ENCODE data around the gene HEATR9. TPM values are rescaled to one million over a fixed set of nuclear protein-coding genes. Genes with fewer than 3 reads are reported as not detected.

HEATR9 gene
- total and polyA plus RNA-seq, 3 experiments from 2014 or later: 0.55 to 2.6 (median 2.3) TPM

DNA sequence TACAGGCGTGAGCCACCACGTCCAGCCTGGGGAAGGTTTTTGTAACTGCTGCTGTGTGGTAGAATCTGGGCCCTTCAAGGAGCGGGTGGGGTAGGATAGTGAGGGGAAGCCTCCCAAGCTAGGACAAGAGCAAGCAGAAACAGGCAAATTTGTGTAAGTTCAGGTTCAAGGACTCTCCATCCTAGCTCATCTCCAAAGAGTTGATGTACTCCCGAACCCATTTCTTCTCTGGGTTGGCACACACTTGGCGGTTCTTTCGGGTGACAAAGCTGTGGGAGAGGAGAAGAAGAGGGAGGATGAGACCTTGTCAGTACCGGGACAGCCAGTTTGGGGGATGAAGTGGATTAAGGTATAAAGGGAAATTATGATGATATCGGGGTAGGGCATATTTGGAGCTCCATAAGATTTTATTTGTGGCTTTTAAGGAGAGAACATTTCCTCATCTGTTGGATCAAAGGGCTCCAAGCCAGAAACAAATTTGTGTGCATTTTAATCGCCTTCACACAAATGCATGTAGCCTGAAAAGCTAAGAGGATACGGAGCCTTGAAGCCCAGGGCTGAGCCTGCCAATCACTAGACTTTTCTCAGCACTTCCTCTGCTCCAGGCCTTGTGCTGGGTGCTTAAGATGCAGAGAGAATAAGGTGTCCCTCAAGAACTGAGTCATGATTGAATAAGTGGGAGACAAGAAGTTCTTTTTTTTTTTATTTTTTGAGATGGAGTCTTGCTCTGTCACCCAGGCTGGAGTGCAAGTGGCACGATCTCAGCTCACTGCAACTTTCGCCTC lies 3.7 kb upstream of the HEATR9 start:
- no peaks in the 10 kb centered on the region for H3K9me3 Mint-ChIP-seq
- H3K9me3 ChIP-seq (ENCODE audit: low read length): no peaks in the 10 kb centered on the region
- H3K36me3 Mint-ChIP-seq: peaks cover 40 to 76% (median 42%) of the 10 kb centered on the region in 3 donors
- H3K4me1 Mint-ChIP-seq: peaks cover 65 to 83% (median 72%) of the 10 kb centered on the region in 3 donors
- no peaks in the 10 kb centered on the region for H3K27me3 Mint-ChIP-seq
- H3K36me3 ChIP-seq (ENCODE audit: insufficient read depth, low read length): peaks cover 4% of the 10 kb centered on the region
- H3K4me1 ChIP-seq (ENCODE audit: insufficient read depth, low read length): peaks cover 34% of the 10 kb centered on the region
- no peak overlapping the region for H3K27ac ChIP-seq (ENCODE audit: low read depth, low read length)
- CTCF ChIA-PET: interaction anchor here (0.9 to 15.3 kb wide), 16 partner anchors 8 to 97 kb away, joined by 3 to 144 read pairs (median 4); partner anchors contain the start of gene CCL5
- H3K27ac Mint-ChIP-seq: peak overlapping the region; percentile 35 to 93 (median 66)
- POLR2A ChIA-PET: interaction anchor here (0.5 to 1.9 kb wide), 8 partner anchors 8 to 109 kb away, joined by 3 to 14 read pairs (median 6); partner anchors contain the start of gene CCL5
- DNase-seq: no peak
- H3K4me3 ChIP-seq (ENCODE audit: low read length): no peak overlapping the region
- H3K27me3 ChIP-seq (ENCODE audit: insufficient read depth, low read length, poor library complexity, severe bottlenecking): no peaks in the 10 kb centered on the region
- peak overlapping the region in 5 of 7 donors; percentile 21 to 51 (median 27) for H3K4me3 Mint-ChIP-seq

- Mint-ChIP-seq H3K9me3 (no peaks in the 10 kb centered on the region), H3K36me3 (peaks cover 30 to 69% (median 33%) of the 10 kb centered on the region in 3 donors), H3K27me3 (no peaks in the 10 kb centered on the region), H3K4me1 (peaks cover 59 to 82% (median 66%) of the 10 kb centered on the region in 3 donors), H3K27ac (peak overlapping the region; percentile 42 to 95 (median 76)), H3K4me3 (peak overlapping the region in 4 of 7 donors; percentile 7 to 71 (median 40))
- no peaks in the 10 kb centered on the region for H3K27me3 ChIP-seq (ENCODE audit: insufficient read depth, low read length, poor library complexity, severe bottlenecking)
- POLR2A ChIA-PET: interaction anchor here (0.7 to 1.9 kb wide), 15 partner anchors 9 to 203 kb away, joined by 3 to 14 read pairs (median 4); partner anchors contain the start of genes CCL5, RDM1 and TAF15
- peak in 3 of 5 donors; percentile 34 to 65 (median 41) for DNase-seq
- no peak overlapping the region for H3K27ac ChIP-seq (ENCODE audit: low read depth, low read length)
- no peaks in the 10 kb centered on the region for H3K9me3 ChIP-seq (ENCODE audit: low read length)
- peaks cover 4% of the 10 kb centered on the region for H3K36me3 ChIP-seq (ENCODE audit: insufficient read depth, low read length)
- H3K4me1 ChIP-seq (ENCODE audit: insufficient read depth, low read length): peaks cover 27% of the 10 kb centered on the region
- CTCF ChIA-PET: interaction anchor here (0.6 to 15.3 kb wide), 20 partner anchors 9 to 278 kb away, joined by 3 to 144 read pairs (median 4); partner anchors contain the start of genes CCL5 and TAF15
- no peak overlapping the region for H3K4me3 ChIP-seq (ENCODE audit: low read length)
Observed at GRCh38 chr17:35870906-35871819, 2.5 kb upstream of the HEATR9 start.

DNA sequence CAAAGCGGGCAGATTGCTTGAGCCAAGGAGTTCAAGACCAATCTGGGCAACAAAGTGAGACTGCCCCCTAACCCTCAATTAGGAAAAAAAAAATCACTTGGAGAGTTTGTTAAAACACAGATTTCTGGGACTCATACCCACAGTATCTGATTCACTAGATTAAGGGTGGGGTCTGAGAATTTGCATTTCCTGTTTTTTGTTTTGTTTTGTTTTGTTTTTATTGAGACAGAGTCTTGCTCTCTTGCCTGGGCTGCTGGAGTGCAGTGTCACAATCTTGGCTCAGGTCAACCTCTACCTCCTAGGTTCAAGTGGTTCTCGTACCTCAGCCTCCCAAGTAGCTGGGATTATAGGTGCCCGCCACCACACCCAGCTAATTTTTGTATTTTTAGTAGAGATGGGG lies 1.1 kb downstream of the HEATR9 start:
- H3K4me3 Mint-ChIP-seq: no peak overlapping the region
- Histone ChIP-seq H3K27ac (ENCODE audit: low read depth, low read length) (no peak overlapping the region), H3K36me3 (ENCODE audit: insufficient read depth, low read length) (peaks cover 4% of the 10 kb centered on the region), H3K9me3 (ENCODE audit: low read length) (no peaks in the 10 kb centered on the region), H3K27me3 (ENCODE audit: insufficient read depth, low read length, poor library complexity, severe bottlenecking) (no peaks in the 10 kb centered on the region), H3K4me1 (ENCODE audit: insufficient read depth, low read length) (peaks cover 10% of the 10 kb centered on the region), H3K4me3 (ENCODE audit: low read length) (no peak overlapping the region)
- no peaks in the 10 kb centered on the region for H3K9me3 Mint-ChIP-seq
- H3K27me3 Mint-ChIP-seq: no peaks in the 10 kb centered on the region
- H3K36me3 Mint-ChIP-seq: peaks cover 19 to 71% (median 20%) of the 10 kb centered on the region in 3 donors
- H3K27ac Mint-ChIP-seq: peak overlapping the region in 2 of 8 donors; percentile 52 to 74
- POLR2A ChIA-PET: no interaction called here
- CTCF ChIA-PET: interaction anchor here (1.2 to 1.5 kb wide), 2 partner anchors 9 to 12 kb away, joined by 3 read pairs; partner anchors contain the start of gene CCL5
- DNase-seq: no peak
- peaks cover 46 to 72% (median 59%) of the 10 kb centered on the region in 3 donors for H3K4me1 Mint-ChIP-seq

- ChIA-PET POLR2A (interaction anchor here (0.5 to 1.2 kb wide), 6 partner anchors 10 to 57 kb away, joined by 3 to 7 read pairs (median 3); partner anchors contain the start of gene TAF15), CTCF (interaction anchor here (1.0 to 1.5 kb wide), 3 partner anchors 10 to 17 kb away, joined by 3 to 4 read pairs (median 4); no protein-coding TSS in a partner anchor)
- Histone ChIP-seq H3K4me3 (ENCODE audit: low read length) (no peak overlapping the region), H3K27ac (ENCODE audit: low read depth, low read length) (no peak overlapping the region), H3K9me3 (ENCODE audit: low read length) (no peaks in the 10 kb centered on the region), H3K4me1 (ENCODE audit: insufficient read depth, low read length) (peaks cover 8% of the 10 kb centered on the region), H3K27me3 (ENCODE audit: insufficient read depth, low read length, poor library complexity, severe bottlenecking) (no peaks in the 10 kb centered on the region), H3K36me3 (ENCODE audit: insufficient read depth, low read length) (peaks cover 4% of the 10 kb centered on the region)
- peaks cover 14 to 66% (median 16%) of the 10 kb centered on the region in 3 donors for H3K36me3 Mint-ChIP-seq
- no peak overlapping the region for H3K4me3 Mint-ChIP-seq
- H3K4me1 Mint-ChIP-seq: peaks cover 40 to 63% (median 51%) of the 10 kb centered on the region in 3 donors
- DNase-seq: no peak
- no peaks in the 10 kb centered on the region for H3K27me3 Mint-ChIP-seq
- peak overlapping the region in 3 of 8 donors; percentile 7 to 56 (median 48) for H3K27ac Mint-ChIP-seq
- no peaks in the 10 kb centered on the region for H3K9me3 Mint-ChIP-seq
Observed at GRCh38 chr17:35866341-35866950, 2.2 kb downstream of the HEATR9 start.

DNA sequence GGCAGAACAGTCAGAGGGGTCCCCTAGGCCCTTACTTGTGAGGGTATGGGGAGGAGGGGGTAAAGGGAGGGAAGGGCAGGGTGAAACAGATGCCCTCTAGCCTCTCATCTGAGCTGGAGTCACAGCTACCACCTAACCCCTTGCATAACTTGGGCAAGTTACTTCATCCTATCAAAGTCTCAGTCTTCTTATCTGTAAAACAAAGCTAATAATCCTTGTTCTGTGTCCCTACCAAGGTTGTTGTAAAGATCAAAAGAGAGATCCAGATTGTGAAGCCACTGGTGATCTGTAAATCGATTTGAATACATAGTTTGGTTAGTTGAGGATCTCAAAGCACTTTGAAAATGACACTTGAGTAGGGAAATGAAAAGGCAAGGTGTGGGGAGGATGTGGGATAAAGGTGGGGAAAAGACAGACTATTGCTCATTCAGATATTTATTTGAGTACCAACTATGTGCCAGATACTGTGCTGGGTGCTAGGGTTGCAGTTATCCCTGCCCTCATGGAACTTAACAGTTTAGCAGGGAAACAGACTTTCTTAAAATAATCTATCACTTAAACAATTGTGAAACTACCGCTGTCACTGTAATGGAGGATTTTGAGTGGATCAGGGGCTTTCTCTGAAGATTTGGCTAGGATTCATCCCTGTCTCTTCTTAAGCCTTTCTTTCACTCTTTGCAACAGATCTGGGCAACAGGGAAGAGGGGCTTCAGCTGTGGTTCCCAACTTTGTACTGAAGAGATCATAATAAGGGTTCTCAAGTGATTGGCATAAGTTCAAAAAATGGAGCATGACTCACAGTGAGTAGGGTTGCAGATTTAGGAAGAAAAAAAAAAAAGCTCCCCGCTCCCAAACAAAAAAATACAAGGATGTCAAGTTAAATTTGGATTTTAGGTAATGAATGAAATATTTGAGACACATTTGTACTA lies 3.0 kb downstream of the HEATR9 start:
- H3K9me3 Mint-ChIP-seq: no peaks in the 10 kb centered on the region
- Histone ChIP-seq H3K4me3 (ENCODE audit: low read length) (no peak overlapping the region), H3K9me3 (ENCODE audit: low read length) (no peaks in the 10 kb centered on the region), H3K4me1 (ENCODE audit: insufficient read depth, low read length) (peaks cover under 1% of the 10 kb centered on the region), H3K36me3 (ENCODE audit: insufficient read depth, low read length) (peaks cover under 1% of the 10 kb centered on the region), H3K27ac (ENCODE audit: low read depth, low read length) (no peak overlapping the region), H3K27me3 (ENCODE audit: insufficient read depth, low read length, poor library complexity, severe bottlenecking) (no peaks in the 10 kb centered on the region)
- ChIA-PET CTCF (interaction anchor here (1.0 to 2.7 kb wide), 4 partner anchors 9 to 283 kb away, joined by 3 to 10 read pairs (median 4); no protein-coding TSS in a partner anchor), POLR2A (interaction anchor here (0.5 to 1.5 kb wide), 7 partner anchors 11 to 59 kb away, joined by 3 to 7 read pairs (median 3); partner anchors contain the start of genes CCL5 and TAF15)
- peaks cover 33 to 56% (median 43%) of the 10 kb centered on the region in 3 donors for H3K4me1 Mint-ChIP-seq
- peaks cover 7 to 61% (median 11%) of the 10 kb centered on the region in 3 donors for H3K36me3 Mint-ChIP-seq
- DNase-seq: no peak
- peak overlapping the region in 7 of 8 donors; percentile 48 to 85 (median 66) for H3K27ac Mint-ChIP-seq
- H3K27me3 Mint-ChIP-seq: no peaks in the 10 kb centered on the region
- H3K4me3 Mint-ChIP-seq: no peak overlapping the region

DNA sequence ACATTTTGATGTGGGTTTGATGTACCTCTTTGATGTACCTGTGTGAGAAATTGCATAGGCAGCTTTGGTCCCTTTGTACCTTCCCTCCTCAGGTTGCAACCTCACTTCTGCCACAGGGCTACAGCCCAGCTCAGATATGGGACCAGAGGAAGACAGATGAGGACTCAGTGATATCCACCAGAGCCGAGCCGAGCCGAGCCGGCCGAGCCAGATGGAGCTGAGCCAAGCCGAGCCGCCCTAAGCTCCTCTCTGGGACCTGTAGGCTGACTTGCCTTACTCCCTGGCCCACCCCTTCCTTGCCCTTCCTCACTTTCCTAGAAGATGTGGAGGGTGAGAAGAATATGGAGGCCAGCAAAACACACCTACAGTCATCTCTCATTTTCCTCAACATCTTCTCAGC lies 3.8 kb downstream of the HEATR9 start:
- Histone ChIP-seq H3K4me1 (ENCODE audit: insufficient read depth, low read length) (no peaks in the 10 kb centered on the region), H3K36me3 (ENCODE audit: insufficient read depth, low read length) (no peaks in the 10 kb centered on the region), H3K27me3 (ENCODE audit: insufficient read depth, low read length, poor library complexity, severe bottlenecking) (no peaks in the 10 kb centered on the region), H3K9me3 (ENCODE audit: low read length) (no peaks in the 10 kb centered on the region), H3K27ac (ENCODE audit: low read depth, low read length) (no peak overlapping the region), H3K4me3 (ENCODE audit: low read length) (no peak overlapping the region)
- Mint-ChIP-seq H3K4me3 (no peak overlapping the region), H3K27me3 (no peaks in the 10 kb centered on the region), H3K36me3 (peaks cover 6 to 57% (median 10%) of the 10 kb centered on the region in 3 donors), H3K9me3 (no peaks in the 10 kb centered on the region), H3K27ac (peak overlapping the region in 2 of 8 donors; percentile 39 to 47), H3K4me1 (peaks cover 31 to 51% (median 40%) of the 10 kb centered on the region in 3 donors)
- CTCF ChIA-PET: interaction anchor here (0.9 to 2.7 kb wide), 7 partner anchors 8 to 284 kb away, joined by 3 to 10 read pairs (median 3); no protein-coding TSS in a partner anchor
- POLR2A ChIA-PET: interaction anchor here (0.6 to 1.5 kb wide), 3 partner anchors 13 to 59 kb away, joined by 3 to 4 read pairs (median 3); partner anchors contain the start of gene CCL5
- peak in 1 of 5 donors; percentile 13 for DNase-seq

Data from CD8-positive, alpha-beta memory T cell (primary cell).